Fibroblast of pulmonary artery (primary cell): ENCODE results near the gene TMC6.

Experiments used
- DNase-seq: peaks from one replicate; pipeline ENCODE4 v3.0.0-alpha.2; 2010; ENCODE audit warnings: low read depth
- H3K4me3 ChIP-seq: replicated peaks from 2 replicates; pipeline ENCODE4 v1.5.1; 2011; ENCODE audit warnings: low read depth, mild to moderate bottlenecking, control low read depth, low read length, moderate library complexity
- CTCF ChIP-seq: IDR thresholded peaks from 2 replicates; pipeline ENCODE4 v1.5.1; 2011; ENCODE audit warnings: mild to moderate bottlenecking, control low read depth, low read length, inconsistent platforms; ENCODE audit errors: missing control alignments

The TMC6 gene

GRCh38 chr17:78112518-78113471, 15.8 kb downstream of the TMC6 start:
- DNase-seq, result peak; percentile 56
- TF ChIP-seq CTCF, result peak; percentile 85

GRCh38 chr17:78111727-78112517, 16.6 kb downstream of the TMC6 start:
- TF ChIP-seq CTCF, result no peak
- DNase-seq, result no peak
- no peak overlapping the region for H3K4me3 ChIP-seq

More at GRCh38 chr17:78112518-78113471, 15.8 kb downstream of the TMC6 start:
- H3K4me3 ChIP-seq, result no peak overlapping the region

- DNase-seq, result no peak
- no peak overlapping the region for H3K4me3 ChIP-seq
- TF ChIP-seq CTCF, result no peak
These were observed 17.4 kb downstream of the TMC6 start for GRCh38 chr17:78111016-78111726.

- H3K4me3 ChIP-seq, result no peak overlapping the region
- TF ChIP-seq CTCF, result no peak
- DNase-seq, result no peak
These were observed 18.1 kb downstream of the TMC6 start for GRCh38 chr17:78110363-78111015.

- H3K4me3 ChIP-seq, result no peak overlapping the region
- TF ChIP-seq CTCF, result no peak
- no peak for DNase-seq
These were observed 19.1 kb downstream of the TMC6 start for GRCh38 chr17:78109489-78109761.

- TF ChIP-seq CTCF, result no peak
- H3K4me3 ChIP-seq, result no peak overlapping the region
- no peak for DNase-seq
These were observed 19.6 kb downstream of the TMC6 start for GRCh38 chr17:78108726-78109488.
